Gastrocnemius medialis (tissue), 4 donors: ENCODE data around the gene DIP2C.

Source experiments
- POLR2A ChIP-seq, 2 donors: fragments of 450-650 bp; IDR thresholded peaks; one replicate each; pipeline ENCODE4 v1.6.1; 2017; ENCODE audit warnings: antibody characterized with exemption in 2 of 2, mild to moderate bottlenecking in 2 of 2, moderate library complexity in 2 of 2
- TF ChIP-seq, protein P1 (sequence below), 5 experiments: fragments of 450-650 bp in 3 of 5; fragments of 200-600 bp in 2 of 5; sonication (generic) in 2 of 5; IDR thresholded peaks in 4 of 5; conservative IDR thresholded peaks in 1 of 5; 1 replicate in 4 of 5; 2 replicates in 1 of 5; pipeline ENCODE4 v1.5.1; 2016 to 2019; ENCODE audit warnings: antibody characterized with exemption in 5 of 5, mild to moderate bottlenecking in 3 of 5, moderate library complexity in 3 of 5

- TF ChIP-seq, protein P1, sequence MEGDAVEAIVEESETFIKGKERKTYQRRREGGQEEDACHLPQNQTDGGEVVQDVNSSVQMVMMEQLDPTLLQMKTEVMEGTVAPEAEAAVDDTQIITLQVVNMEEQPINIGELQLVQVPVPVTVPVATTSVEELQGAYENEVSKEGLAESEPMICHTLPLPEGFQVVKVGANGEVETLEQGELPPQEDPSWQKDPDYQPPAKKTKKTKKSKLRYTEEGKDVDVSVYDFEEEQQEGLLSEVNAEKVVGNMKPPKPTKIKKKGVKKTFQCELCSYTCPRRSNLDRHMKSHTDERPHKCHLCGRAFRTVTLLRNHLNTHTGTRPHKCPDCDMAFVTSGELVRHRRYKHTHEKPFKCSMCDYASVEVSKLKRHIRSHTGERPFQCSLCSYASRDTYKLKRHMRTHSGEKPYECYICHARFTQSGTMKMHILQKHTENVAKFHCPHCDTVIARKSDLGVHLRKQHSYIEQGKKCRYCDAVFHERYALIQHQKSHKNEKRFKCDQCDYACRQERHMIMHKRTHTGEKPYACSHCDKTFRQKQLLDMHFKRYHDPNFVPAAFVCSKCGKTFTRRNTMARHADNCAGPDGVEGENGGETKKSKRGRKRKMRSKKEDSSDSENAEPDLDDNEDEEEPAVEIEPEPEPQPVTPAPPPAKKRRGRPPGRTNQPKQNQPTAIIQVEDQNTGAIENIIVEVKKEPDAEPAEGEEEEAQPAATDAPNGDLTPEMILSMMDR (IDR thresholded peaks at IDR 0.05 in 4 of 5, conservative IDR thresholded peaks at IDR 0.05 in 1 of 5): no peak
- TF ChIP-seq POLR2A (IDR thresholded peaks at IDR 0.05): no peak
Measured at GRCh38 chr10:565146-565545, 124.3 kb downstream of the DIP2C start.
